HL-60 (cell line): ENCODE measurements around the gene AJUBA.

ENCODE experiments used
- CTCF ChIP-seq: IDR thresholded peaks from one replicate; pipeline ENCODE4 v1.5.1; 2011; ENCODE audit warnings: low read length, control low read depth, inconsistent platforms; ENCODE audit not compliant: insufficient read depth
- POLR2AphosphoS5 ChIP-seq: IDR thresholded peaks from 2 replicates; pipeline ENCODE4 v1.6.1; 2012; ENCODE audit warnings: low read depth
- SPI1 ChIP-seq: IDR thresholded peaks from 2 replicates; pipeline ENCODE4 v1.6.1; 2012; ENCODE audit warnings: low read depth, mild to moderate bottlenecking, borderline replicate concordance

GRCh38 chr14:23018107-23018506 is 35.8 kb upstream of the AJUBA start:
- TF ChIP-seq CTCF (no peak), SPI1 (no peak), POLR2AphosphoS5 (no peak)
